SIG-M5 (cell line): ENCODE results near the gene UNC13B.
"Not testable (repeated sequence)": the region's sequence is repeated elsewhere in the genome, so short reads cannot be mapped to it uniquely, and the experiment has no call there.

Experiments
- DNase-seq: peaks from one replicate; lab custom pipeline; 2025; lab: John Stamatoyannopoulos, UW

UNC13B gene

DNA sequence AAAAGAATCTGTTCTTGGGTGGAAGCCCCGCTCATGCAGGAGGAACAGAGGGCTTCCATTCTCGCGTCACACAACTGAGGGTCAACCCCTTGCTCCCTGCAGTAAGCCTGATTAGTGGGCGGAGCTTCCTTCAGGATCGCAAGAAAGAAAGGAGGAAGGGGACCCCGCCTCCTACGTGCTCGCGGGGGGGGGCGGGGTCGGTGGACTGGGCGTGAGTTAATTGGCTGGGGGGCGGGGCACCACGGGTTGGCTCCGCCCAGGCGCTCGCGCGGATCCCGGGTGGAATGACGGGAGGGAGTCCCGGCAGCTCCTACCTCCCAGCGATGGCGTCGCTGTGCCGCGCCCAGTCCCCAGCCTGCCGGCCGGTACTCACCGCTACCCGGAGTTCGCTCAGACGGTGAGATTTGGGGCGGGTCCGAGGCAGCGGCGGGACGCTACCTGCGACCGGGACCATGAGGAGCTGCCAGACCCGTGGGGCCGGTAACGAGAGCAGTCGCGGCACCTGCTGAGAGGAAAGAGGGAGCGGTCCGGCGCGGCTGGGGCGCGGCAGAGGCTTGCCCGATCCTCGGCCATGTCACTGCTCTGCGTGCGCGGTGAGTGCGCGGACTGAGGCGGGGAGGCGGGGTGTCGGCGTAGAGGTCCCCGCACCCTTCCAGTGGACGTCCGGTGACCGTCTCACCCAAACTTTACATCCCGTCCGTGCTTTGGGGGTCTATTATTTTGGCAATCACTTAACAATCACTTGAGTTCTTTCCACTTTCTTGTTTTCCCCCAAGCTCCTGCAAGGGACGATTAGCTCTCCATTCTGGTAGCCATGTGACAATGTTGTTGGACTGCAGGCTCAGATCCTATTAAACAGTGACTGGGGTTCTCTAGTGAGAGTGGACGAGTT lies at the start of gene UNC13B:
UNC13B (plus strand) TSS at position 297 of the 892 bp plus-strand sequence; CDS start at position 572, 275 bp downstream.
- peak; percentile 41 for DNase-seq

GRCh38 chr9:35112257-35113020 lies 49.4 kb upstream of the UNC13B start:
- DNase-seq = no peak

GRCh38 chr9:35114113-35114839 lies 47.5 kb upstream of the UNC13B start:
- DNase-seq = peak; percentile 35

- DNase-seq = peak; percentile 15
Measured at GRCh38 chr9:35114840-35115628, 46.8 kb upstream of the UNC13B start.

GRCh38 chr9:35115680-35116538 lies 45.9 kb upstream of the UNC13B start, which contains the start of gene ATOSB:
TSS of gene ATOSB (minus strand) at chr9:35115862. CDS start at chr9:35108274, 7,588 bp downstream.
- peak; percentile 91 for DNase-seq

DNA sequence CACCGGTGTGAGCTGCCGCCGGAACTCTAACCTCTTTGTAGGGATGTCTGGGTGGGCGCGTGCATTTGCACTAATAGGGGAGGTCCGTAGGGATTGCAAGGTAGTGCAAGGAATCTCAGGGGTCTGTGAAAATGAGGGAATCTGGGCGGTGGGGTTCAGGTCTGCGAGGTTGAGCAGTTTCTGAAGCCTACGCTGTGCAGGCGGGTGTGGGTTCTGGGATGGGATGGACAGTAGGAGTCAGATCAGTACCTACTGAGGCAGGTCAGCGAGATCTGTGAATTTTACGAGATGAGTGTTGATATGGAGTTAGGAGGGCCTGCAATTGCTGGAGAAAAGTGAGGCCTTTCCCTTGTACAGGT lies 45.3 kb upstream of the UNC13B start:
- DNase-seq = no peak

DNA sequence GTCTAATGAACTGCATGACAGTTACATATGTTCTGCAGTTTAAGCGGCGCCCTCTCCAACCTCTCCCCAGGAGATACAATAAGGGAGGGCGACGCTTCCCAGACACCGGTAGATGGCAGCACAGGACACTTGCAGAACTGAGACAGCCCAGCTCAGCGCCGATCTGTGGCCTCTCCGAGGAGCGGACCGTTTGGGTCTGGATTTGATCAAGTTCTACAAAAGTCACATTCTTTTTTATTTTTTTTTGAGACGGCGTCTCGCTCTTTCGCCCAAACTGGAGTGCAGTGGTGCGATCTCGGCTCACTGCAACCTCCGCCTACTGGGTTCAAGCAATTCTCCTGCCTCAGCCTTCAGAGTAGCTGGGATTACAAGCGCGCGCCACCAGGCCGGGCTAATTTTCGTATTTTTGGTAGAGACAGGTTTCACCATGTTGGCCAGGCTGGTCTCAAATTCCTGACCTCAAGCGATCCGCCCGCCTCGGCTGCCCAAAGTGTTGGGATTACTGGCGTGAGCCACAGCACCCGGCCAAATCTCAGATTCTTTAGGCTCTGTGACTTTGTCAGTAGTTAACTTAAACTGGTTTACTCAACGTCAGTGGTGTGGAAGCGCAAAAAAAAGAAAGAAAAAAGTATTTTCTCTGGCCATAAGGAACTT lies 44.8 kb upstream of the UNC13B start:
- peak; percentile 14 for DNase-seq

DNA sequence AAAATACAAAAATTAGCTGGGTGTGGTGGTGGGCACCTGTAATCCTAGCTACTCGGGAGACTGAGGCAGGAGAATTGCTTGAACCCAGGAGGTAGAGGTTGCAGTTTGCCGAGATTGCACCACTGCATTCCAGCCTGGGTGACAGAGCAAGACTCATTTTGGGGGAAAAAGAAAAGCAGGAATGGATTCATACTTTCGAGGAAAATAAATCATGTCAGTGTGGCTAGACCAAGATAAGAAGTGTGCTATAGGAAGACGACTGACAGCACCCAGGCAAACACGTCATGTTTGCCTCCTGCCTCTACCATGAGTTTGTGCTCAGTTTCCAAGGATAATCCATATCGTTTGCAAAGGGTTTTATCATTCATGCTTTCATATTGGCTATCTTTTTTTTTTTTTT lies 26.9 kb upstream of the UNC13B start:
- no peak for DNase-seq

GRCh38 chr9:35135988-35136387 lies 25.8 kb upstream of the UNC13B start:
- no peak for DNase-seq

DNA sequence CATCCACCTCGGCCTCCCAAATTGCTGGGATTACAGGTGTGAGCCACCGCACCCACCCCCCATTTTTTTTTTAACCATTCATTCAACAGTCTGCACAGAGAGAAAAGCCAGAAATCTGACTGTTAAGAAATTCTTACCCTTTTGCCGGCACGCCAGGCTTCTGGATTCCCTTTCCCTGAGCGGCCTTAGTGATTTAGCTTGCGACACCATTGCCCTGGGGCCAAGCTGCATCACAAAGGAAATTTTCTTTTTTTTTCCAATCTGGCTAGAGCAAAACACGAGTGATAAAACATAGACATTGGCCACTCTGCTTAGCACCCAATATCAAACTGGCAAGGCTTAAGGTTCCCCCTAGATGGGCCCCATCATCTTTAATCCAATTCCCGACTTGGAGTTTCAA lies 24.9 kb upstream of the UNC13B start:
- no peak for DNase-seq

DNA sequence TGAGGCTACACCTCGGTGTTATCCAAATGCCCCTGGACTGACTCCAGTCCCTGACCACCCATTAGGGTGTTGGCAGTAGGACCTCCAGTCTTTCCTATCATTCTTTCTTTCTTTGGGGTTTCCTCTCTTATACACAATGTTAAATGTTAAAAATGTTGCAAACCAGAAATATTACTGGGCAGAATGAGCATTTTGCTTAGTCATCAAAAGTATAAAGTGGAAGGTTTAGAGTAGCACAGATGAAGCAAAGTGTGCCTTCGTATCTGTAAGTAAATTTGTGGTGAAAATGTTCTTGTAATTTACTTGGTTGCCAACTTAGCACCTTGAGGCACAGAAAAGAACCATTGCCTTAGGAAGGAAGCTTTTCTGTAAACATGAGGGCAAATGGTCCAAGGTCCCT lies 21.7 kb upstream of the UNC13B start:
- no peak for DNase-seq

DNA sequence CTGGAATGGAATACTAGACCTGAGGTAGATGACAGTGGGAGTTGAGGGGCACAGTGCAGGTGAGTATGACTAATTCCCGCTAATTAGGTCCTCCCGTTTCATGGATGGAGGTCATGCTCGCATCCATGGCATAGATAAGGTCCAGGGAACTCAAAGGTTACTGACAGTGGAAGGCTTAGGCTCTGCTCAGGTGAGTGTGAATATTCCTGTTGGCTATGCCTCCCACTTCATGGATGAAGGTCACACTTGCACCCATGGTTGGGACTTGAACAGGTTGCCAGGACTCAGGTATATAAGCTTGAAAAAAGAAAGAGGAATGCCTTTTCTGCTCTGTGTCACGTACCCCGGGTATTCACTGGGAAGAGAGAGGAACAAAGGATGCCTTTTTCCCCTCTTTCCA lies 19.8 kb upstream of the UNC13B start:
- no peak for DNase-seq

DNA sequence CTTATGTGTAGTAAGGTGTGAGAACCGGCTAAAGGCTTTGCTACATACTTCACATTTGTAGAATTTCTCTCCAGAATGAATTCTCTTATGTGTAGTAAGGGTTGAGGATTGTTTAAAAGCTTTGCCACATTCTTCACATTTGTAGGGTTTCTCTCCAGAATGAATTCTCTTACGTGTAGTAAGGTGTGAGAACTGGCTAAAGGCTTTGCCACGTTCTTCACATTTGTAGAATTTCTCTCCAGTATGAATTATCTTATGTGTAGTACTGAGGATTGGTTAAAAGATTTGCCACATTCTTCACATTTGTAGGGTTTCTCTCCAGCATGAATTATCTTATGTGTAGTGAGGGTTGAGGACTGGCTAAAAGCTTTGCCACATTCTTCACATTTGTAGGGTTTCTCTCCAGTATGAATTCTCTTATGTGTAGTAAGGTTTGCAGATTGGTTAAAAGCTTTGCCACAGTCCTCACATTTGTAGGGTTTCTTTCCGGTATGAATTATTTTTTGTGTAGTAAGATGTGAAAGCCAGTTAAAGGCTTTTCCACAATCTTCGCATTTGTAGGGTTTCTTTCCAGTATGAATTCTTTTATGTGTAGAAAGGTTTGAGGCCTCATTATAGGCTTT lies 13.8 kb upstream of the UNC13B start:
- DNase-seq = not testable (repeated sequence)

DNA sequence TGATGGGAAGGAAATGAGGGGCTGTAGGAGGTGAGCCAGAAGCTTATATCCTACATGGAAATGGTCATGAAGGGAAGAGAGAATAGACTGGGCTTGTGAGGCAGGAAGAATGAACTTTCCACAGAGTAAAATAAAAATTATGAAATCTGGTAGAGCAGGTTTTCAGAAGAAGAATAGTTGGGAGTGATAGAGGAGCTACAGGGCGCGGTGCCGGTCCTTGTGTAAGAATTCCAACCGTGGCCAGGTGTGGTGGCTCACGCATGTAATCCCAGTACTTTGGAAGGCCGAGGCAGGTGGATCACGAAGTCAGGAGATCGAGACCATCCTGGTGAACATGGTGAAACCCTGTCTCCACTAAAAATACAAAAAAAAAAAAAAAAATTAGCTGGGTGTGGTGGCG lies 8.9 kb upstream of the UNC13B start:
- DNase-seq = no peak

GRCh38 chr9:35156781-35157180 lies 5.0 kb upstream of the UNC13B start:
- no peak for DNase-seq

GRCh38 chr9:35157836-35158235 lies 4.0 kb upstream of the UNC13B start:
- DNase-seq = not testable (repeated sequence)

DNA sequence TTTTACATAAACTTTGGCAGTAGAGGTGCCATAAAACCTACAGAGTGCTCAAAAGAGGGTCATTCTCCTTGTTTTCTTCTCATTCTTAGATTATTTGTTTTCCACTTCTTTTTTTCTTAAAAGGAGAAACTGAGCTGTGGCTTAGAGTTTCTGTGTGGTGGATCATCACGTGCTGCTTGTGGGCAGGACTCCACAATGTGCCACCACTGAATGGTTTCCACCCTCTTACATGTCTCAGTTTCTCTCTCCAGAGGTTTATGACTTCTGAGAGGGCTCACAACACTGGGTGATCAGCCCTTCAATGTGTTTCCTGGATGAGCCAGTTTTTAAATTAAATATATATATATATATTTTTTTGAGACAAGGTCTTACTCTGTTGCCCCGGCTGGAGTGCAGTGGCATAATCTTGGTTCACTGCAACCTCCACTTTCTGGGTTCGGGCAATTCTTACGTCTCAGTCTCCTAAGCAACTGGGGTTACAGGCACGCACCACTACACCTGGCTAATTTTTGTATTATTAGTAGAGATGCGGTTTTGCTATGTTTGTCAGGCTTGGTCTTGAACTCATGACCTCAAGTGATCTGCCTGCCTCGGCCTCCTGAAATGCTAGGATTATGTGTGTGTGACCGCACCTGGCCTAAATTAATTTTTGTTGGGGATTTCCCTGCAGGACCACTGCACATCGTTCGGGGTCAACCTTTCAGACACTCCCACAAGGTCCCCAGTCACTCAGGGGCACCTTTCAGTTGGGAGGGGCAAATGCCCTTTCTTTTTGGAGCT lies 3.1 kb upstream of the UNC13B start:
- DNase-seq = no peak

- no peak for DNase-seq
Measured at GRCh38 chr9:35162605-35163315, 951 bp downstream of the UNC13B start.
